HG02870 (cell line): ENCODE data around the gene KCNC1.

Experiments
- ATAC-seq: cut with Tn5 transposase; IDR thresholded peaks from one replicate; pipeline ENCODE4 v1.9.1; 2021; ENCODE audit warnings: mild to moderate bottlenecking, moderate library complexity; ENCODE audit not compliant: unreplicated experiment

The KCNC1 gene

GRCh38 chr11:17814546-17814945 lies 80.0 kb downstream of the KCNC1 start:
- no peak for ATAC-seq

GRCh38 chr11:17816232-17816931 lies 81.8 kb downstream of the KCNC1 start:
- no peak for ATAC-seq

GRCh38 chr11:17821648-17822400 lies 87.2 kb downstream of the KCNC1 start:
- no peak for ATAC-seq

GRCh38 chr11:17822401-17822781 lies 87.8 kb downstream of the KCNC1 start:
- ATAC-seq = no peak

GRCh38 chr11:17827006-17827405 lies 92.4 kb downstream of the KCNC1 start:
- no peak for ATAC-seq

- no peak for ATAC-seq
These were observed 93.8 kb downstream of the KCNC1 start for GRCh38 chr11:17828311-17828751.

- no peak for ATAC-seq
These were observed 96.6 kb downstream of the KCNC1 start for GRCh38 chr11:17831228-17831627.

GRCh38 chr11:17831883-17832282 lies 97.3 kb downstream of the KCNC1 start:
- ATAC-seq = no peak
